UCSD-AML1 (cell line): ENCODE results near the gene ZNF516.

Experiments used
- DNase-seq: peaks from one replicate; lab custom pipeline; 2025; ENCODE audit not compliant: unreplicated experiment; lab: John Stamatoyannopoulos, UW

ZNF516 gene

GRCh38 chr18:76348267-76349066 lies 146.6 kb downstream of the ZNF516 start:
- DNase-seq = no peak

- no peak for DNase-seq
These were observed 147.7 kb downstream of the ZNF516 start for GRCh38 chr18:76347341-76347740.

- no peak for DNase-seq
These were observed 148.4 kb downstream of the ZNF516 start for GRCh38 chr18:76346490-76347130.

GRCh38 chr18:76345901-76346300 lies 149.1 kb downstream of the ZNF516 start:
- no peak for DNase-seq

GRCh38 chr18:76343938-76344569 lies 151.0 kb downstream of the ZNF516 start:
- no peak for DNase-seq

- DNase-seq = no peak
These were observed 154.6 kb downstream of the ZNF516 start for GRCh38 chr18:76340410-76340809.

- no peak for DNase-seq
These were observed 155.8 kb downstream of the ZNF516 start for GRCh38 chr18:76339246-76339620.

GRCh38 chr18:76338619-76339245 lies 156.3 kb downstream of the ZNF516 start:
- DNase-seq = no peak

- no peak for DNase-seq
These were observed 157.0 kb downstream of the ZNF516 start for GRCh38 chr18:76338088-76338487.

GRCh38 chr18:76335859-76336640 lies 159.0 kb downstream of the ZNF516 start:
- no peak for DNase-seq

- no peak for DNase-seq
These were observed 166.9 kb downstream of the ZNF516 start for GRCh38 chr18:76328140-76328539.

GRCh38 chr18:76323891-76324290 lies 171.2 kb downstream of the ZNF516 start:
- DNase-seq = no peak

- no peak for DNase-seq
These were observed 172.4 kb downstream of the ZNF516 start for GRCh38 chr18:76322686-76323085.

GRCh38 chr18:76319366-76319765 lies 175.7 kb downstream of the ZNF516 start:
- no peak for DNase-seq

GRCh38 chr18:76318607-76319006 lies 176.4 kb downstream of the ZNF516 start:
- DNase-seq = no peak

- no peak for DNase-seq
These were observed 177.9 kb downstream of the ZNF516 start for GRCh38 chr18:76317136-76317535.

GRCh38 chr18:76315722-76316230 lies 179.3 kb downstream of the ZNF516 start:
- DNase-seq = no peak

GRCh38 chr18:76314496-76314895 lies 180.5 kb downstream of the ZNF516 start:
- no peak for DNase-seq

GRCh38 chr18:76314015-76314414 lies 181.0 kb downstream of the ZNF516 start:
- DNase-seq = no peak
